ENCODE results near the gene ANKHD1.

DNA sequence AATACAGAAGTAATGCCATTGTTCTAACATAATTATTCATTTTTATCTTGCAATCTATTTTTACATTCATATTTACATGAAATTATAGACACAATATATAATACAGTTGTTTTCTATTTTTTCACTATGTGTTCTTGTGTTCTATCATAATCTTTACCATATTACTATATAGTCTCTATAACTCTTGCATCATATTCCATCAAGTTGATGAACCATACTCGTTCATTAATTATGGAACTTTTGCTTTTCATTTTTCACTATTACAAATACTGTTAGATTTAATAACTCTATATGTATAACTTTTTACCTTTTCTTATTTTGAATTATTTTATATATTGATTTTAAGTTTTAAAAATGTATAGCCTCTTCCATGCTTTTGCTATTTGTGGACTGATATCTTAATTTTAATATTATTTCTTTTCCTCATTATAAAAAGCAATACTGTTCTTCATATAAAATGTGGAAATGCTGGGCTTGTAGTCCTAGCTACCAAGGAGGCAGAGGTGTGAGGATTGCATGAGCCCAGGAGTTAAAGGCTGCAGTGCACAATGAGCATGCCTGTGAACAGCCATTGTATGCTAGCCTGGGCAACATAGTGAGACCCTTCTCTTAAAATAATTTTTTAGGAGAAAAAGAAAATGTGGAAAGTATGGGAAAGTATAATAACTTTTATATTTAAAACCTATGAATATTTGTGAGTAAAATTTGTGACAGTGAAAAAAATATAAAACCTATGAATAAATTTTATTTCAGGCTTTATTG is 65.5 kb downstream of the ANKHD1 start:
- TF ChIP-seq, protein P1, sequence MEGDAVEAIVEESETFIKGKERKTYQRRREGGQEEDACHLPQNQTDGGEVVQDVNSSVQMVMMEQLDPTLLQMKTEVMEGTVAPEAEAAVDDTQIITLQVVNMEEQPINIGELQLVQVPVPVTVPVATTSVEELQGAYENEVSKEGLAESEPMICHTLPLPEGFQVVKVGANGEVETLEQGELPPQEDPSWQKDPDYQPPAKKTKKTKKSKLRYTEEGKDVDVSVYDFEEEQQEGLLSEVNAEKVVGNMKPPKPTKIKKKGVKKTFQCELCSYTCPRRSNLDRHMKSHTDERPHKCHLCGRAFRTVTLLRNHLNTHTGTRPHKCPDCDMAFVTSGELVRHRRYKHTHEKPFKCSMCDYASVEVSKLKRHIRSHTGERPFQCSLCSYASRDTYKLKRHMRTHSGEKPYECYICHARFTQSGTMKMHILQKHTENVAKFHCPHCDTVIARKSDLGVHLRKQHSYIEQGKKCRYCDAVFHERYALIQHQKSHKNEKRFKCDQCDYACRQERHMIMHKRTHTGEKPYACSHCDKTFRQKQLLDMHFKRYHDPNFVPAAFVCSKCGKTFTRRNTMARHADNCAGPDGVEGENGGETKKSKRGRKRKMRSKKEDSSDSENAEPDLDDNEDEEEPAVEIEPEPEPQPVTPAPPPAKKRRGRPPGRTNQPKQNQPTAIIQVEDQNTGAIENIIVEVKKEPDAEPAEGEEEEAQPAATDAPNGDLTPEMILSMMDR (IDR thresholded peaks at IDR 0.05), result no peak
- TF ChIP-seq POLR2A (IDR thresholded peaks at IDR 0.05), result no peak
